ENCODE data around the gene KIAA0232.

DNA sequence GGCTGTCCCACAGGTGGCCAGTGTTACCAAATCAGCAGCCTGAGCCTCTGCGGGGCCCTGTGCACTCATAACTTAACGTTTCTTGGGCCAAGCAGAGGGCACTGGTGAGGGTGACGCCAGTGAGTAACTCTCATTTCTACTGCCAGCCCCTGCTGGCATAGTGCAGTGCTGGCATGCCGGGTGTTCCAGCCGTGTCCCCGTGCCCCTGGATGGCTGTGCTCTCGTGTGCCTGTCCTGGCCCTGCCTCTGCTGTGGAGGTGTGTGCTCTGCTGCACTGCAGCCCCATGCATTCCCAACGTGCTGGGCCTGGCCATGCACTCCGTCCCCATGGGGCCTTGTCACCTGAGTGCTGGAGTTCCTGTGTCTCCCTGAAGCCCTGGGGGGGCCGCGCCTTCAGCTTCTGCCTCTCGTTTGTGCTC is 141.8 kb downstream of the KIAA0232 start:
- TF ChIP-seq, protein P1, sequence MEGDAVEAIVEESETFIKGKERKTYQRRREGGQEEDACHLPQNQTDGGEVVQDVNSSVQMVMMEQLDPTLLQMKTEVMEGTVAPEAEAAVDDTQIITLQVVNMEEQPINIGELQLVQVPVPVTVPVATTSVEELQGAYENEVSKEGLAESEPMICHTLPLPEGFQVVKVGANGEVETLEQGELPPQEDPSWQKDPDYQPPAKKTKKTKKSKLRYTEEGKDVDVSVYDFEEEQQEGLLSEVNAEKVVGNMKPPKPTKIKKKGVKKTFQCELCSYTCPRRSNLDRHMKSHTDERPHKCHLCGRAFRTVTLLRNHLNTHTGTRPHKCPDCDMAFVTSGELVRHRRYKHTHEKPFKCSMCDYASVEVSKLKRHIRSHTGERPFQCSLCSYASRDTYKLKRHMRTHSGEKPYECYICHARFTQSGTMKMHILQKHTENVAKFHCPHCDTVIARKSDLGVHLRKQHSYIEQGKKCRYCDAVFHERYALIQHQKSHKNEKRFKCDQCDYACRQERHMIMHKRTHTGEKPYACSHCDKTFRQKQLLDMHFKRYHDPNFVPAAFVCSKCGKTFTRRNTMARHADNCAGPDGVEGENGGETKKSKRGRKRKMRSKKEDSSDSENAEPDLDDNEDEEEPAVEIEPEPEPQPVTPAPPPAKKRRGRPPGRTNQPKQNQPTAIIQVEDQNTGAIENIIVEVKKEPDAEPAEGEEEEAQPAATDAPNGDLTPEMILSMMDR (IDR thresholded peaks at IDR 0.05; ENCODE audit: low read length) = no peak
- TF ChIP-seq EZH2 (optimal IDR thresholded peaks at IDR 0.05; ENCODE audit: low read depth, low read length) = no peak
